NCI-H1694 (cell line): ENCODE data around the gene TBCE.
A peak's percentile ranks its signal among the peaks of the same experiment; 100 is the strongest.

Experiments
- DNase-seq: peaks from one replicate; lab custom pipeline; 2025; lab: John Stamatoyannopoulos, UW

Gene TBCE

GRCh38 chr1:235410467-235410866 lies 43.2 kb downstream of the TBCE start:
- no peak for DNase-seq

DNA sequence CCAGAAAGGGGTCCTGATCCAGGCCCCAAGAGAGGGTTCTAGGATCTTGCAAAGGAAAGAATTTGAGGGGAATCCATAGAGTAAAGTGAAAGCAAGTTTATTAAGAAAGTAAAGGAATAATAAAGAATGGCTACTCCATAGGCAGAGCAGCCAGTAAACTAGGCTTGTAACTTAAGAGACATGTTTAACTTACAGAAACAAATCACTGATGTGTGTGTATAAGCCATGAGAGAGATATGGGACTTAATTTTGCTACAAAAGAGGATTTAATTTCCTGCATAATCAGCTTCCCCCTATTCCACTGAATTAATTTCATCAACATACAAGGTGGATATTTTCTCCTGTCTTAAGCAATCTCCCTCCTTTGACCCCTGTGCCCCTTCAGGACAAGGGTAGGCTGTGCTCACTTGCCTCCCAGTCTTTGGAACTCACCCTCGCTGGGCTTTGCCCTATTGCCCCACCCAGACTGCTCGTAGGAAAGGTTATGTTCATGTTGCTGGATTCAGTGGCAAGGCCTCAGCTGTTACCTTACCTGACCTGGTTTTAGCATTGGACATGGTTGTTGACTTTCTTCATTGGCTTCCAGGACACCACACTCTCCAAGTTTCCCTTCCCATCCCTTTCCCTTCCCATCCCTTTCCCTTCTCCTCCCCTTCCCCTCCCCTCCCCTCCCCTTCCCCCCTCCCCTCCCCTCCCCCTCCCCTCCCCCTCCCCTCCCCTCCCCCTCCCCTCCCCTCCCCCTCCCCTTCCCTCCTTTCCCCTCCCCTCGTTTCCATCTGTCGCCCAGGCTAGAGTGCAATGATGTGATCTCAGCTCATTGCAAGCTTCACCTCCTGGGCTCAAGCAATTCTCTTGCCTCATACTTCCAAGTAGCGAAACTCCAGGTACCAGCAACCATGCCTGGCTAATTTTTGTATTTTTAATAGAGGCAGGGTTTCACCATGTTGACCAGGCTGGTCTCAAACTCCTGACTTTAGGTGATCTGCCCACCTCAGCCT lies 44.6 kb downstream of the TBCE start:
- DNase-seq, result no peak

- DNase-seq, result peak; percentile 56
Measured at GRCh38 chr1:235415008-235415904, 48.0 kb downstream of the TBCE start.

DNA sequence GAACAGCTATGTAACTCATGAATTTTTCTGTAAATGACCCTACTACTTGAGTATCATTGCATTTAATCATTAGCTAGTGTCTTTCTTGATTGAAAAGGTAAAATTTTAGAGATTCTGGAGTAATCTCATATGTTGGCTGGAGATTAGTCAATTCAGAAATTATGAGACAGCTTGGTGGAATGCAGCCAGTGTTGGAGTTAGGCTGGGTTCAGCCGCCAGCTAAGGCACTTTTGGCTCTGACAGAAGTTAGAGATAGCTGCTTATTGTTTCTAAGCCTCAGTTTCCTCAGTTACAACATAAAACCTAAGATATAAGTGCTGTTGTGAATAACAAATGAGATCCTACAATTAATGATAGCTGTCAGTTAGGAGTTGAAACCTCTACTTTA lies 49.4 kb downstream of the TBCE start:
- DNase-seq, result no peak

- DNase-seq, result peak; percentile 55
Measured at GRCh38 chr1:235417086-235417697, 50.0 kb downstream of the TBCE start.

DNA sequence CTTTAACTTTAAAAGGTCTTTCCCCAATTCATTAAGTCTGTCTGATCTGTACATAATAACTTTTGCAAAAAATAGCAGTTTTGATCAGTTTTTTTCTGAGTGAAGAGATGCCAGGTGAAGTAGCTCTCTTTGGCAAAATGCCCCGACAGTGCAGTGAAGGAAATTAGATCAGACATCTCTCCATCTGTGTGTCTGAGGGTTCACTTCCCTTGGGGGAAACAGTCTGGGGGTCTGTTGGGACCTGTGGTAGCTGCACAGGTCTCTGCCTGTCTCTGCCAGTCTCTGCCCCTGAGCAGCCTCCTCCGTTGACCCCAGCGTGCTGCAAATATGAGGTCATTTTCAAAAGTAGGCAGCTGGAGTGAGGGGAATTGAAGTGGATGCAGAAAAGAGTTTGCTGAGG lies 54.5 kb downstream of the TBCE start:
- DNase-seq, result peak; percentile 17

DNA sequence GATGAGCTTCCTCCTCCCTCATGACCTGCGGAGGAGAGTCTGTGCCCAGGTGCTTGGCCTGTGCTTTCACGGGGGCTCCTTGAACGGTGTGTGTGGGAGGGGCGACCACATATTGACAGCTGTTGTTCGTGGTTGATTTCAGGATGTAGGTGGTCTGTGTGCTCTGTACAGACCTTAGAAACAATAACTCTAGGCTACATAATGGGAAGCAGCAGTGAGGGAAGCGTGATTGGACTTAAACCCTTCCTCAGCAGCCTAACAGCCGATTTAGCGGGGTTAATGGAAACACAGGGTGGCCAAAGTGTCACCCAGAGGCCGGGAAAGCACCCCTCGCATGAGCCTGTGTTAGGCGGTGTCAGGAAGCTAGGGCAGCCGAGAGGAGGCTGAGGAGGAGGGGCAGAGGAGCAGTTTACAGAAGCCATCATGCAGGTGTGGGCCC lies 56.0 kb downstream of the TBCE start:
- no peak for DNase-seq

- DNase-seq, result no peak
Measured at GRCh38 chr1:235424092-235424491, 56.9 kb downstream of the TBCE start.

DNA sequence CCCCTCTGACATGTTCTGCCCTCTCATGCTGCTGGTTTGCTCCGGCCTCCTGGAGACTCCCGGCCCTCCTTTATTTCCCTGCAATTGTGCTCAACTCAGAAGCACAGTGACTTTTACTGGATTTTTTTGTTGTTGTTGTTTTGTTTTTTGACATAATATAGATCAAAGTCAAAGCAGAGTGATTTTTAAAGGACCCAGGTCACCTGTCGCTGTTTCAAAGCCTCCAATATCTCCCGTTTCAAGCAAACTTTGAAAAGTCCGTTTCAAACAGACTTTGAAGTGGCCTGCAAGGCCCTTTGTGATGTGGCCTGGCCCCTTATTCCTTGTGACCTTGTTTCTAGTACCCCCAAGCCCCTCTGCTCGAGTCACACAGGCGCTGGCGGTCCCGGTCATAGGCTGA lies 58.1 kb downstream of the TBCE start:
- DNase-seq, result no peak

DNA sequence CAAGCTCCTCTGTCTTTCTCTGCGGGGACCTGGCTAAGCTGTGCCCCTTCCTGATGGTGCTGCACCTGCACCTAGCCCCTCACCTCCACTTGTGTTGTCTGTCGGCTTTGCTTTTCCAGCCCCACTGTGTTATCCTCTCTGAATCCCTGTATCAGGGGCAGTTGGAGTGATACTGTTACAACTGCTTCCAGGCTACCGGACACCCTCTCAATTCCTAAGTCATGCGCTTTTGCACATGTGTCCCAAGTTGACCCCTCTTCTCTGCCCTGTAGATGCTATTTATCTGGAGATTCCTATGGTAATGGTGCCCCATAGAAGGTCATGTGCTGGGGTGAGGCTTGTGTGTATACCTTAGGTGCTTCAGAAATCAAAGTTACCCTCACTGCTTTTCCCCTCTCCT lies 58.9 kb downstream of the TBCE start:
- DNase-seq, result no peak

DNA sequence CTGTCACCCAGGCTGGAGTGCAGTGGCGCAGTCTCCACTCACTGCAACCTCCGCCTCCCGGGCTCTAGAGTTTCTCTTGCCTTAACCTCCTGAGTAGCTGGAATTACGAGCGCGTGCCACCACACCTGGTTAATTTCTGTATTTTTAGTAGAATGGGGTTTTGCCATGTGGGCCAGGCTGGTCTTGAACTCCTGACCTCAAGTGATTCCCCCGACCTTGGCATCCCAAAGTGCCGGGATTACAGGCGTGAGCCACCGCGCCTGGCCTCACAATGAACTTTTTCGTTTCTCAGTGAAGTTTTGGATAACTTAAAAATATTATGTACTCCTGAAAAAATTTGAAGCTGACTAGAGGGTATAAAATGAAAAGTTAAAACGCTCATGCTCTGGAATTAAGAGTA lies 59.5 kb downstream of the TBCE start:
- no peak for DNase-seq

DNA sequence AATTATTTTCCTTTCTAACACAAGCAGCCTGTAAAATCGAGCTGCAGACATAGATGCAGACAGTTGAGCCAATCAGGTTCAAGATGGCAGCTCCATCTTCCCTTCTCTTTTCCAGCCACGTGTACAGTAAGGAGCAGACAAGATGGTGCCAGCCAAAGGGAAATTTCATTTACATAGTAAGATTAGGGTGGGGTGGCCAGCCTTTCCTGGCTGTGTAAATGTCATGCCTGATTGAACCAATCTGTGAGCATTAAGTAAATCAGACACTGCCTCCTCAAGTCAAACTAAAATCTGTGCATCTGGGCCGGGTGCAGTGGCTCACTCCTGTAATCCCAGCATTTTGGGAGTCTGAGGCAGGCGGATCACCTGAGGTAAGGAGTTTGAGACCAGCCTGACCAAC lies 60.2 kb downstream of the TBCE start:
- DNase-seq, result no peak

- no peak for DNase-seq
Measured at GRCh38 chr1:235429143-235429542, 61.9 kb downstream of the TBCE start.

DNA sequence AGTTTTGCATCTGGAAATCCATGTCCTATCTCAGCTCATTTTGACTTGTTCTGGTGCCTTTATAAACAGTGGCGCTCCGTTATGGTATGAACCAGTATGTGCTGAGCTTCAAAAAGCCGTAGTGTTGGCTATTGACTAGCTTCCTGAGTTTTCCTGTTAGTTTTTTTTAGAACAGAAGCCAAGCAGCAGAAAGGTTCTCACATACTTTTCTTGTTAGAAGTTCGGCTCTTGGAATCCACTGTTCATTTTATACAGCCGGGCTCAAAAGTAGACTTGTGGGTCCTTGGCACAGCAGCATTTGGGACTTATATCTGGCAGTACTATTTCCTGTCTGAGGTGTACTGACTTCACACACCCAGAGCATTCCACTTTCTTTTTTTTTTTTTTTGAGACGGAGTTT lies 63.8 kb downstream of the TBCE start:
- DNase-seq, result no peak

- no peak for DNase-seq
Measured at GRCh38 chr1:235434001-235434400, 66.8 kb downstream of the TBCE start.

DNA sequence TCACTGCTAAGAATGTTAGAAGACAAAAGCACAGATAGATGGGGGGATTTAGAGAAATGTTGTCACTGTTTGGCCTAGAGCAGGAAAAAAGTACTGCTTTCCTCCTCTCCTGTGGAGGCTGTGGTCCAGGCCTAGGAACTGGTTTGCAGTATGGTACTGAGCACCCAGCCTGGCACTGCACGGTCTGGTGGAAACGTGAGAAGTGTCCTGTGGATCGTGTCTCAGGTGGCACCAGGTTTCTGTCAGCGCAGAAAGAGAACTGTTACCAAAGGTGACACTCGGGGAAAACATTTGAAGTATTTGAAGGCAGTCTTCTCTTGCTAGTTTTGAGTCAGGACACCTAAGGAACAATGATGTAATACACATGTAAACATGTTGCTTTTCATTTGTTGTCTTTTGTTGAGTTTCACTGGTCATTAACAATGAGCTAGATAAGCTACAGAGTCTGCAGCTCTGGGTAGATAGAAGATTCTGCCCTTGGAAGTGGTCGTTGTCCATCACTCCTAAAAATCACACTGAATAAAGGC lies 74.0 kb downstream of the TBCE start:
- no peak for DNase-seq

- DNase-seq, result no peak
Measured at GRCh38 chr1:235442788-235443429, 75.7 kb downstream of the TBCE start.

DNA sequence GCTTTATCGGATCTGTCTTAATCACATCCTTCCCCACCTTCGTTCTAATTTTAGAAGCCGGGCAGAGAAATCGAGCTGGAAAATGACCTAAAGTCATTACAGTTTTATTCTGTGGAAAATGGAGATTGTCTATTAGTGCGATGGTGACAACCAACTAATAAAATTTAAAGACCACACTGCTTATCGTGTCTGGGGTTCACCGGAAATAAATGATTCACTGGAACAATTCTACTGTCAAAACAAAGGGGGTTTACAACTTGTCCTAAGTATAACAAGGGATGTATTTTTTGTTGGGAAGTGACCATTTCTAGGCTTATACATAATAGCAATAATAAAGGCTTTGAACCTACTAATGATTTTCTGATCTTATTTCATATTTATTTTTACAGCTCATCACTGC lies 81.4 kb downstream of the TBCE start:
- DNase-seq, result no peak

- DNase-seq, result no peak
Measured at GRCh38 chr1:235450433-235450832, 83.2 kb downstream of the TBCE start.

DNA sequence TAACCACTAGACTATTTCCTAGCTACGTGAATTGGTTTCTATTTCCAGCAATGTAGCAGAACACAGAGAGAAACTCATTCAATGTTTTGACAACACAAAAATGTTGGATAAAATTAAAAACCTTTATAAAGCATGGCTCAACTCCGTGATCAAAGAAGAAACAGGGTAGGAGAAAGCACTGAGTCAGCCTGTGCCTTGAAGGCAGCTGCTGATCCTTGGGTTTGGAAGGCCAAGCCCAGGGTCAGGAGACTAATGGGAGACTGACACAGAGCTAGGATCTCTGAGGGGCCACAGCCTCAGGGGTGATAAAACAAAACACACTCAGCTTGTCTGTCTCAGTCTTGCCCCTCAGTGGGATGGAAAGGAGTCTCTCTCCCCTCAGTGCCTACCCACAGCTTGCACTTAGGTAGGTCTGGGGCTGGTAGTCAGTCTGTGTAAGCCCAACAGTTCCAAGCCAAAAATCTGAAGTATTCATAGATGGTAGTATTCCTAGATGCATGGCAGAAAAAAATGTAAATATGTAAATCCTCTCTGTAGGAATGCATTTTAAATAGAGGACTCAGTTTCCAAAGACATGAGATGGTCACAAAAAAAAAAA lies 83.8 kb downstream of the TBCE start:
- no peak for DNase-seq

DNA sequence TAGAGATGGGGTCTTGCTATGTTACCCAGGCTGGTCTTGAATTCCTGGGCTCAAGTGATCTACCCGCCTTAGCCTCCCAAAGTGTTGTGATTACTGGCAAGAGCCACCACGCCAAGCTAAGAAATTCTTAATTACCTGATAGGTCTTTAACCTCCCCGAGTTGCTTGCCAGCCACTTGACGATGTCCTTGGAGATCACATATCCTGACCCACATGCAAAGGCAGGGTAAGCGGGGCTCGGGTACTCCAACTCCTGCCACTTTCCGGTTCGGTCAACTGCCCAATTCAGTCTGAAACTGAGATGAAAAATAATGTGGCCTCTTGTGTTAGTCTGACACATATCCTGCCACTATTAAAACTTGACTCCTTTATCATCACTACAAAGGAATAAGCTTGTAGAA lies 86.8 kb downstream of the TBCE start:
- DNase-seq, result no peak
